OCI-LY1 (cell line): ENCODE results near the gene IL36B.

Experiments
- CTCF ChIP-seq: fragments of 200-600 bp; sonication (generic), shearing (Covaris generic); IDR thresholded peaks from 2 replicates; pipeline ENCODE4 v1.5.1; 2017; ENCODE audit warnings: mild to moderate bottlenecking, antibody characterized with exemption, low read length, moderate library complexity, mixed read lengths
- EZH2 ChIP-seq: fragments of 200-600 bp; sonication (generic), shearing (Covaris generic); IDR thresholded peaks from 2 replicates; pipeline ENCODE4 v1.8.0; 2017; ENCODE audit warnings: borderline replicate concordance, mixed run types, mild to moderate bottlenecking, antibody characterized with exemption, low read length, moderate library complexity, mixed read lengths

- TF ChIP-seq CTCF (no peak), EZH2 (no peak)
Observed at GRCh38 chr2:113075600-113075999, 22.9 kb upstream of the IL36B start.
